ENCODE data around the gene ERC1.
"Not testable (repeated sequence)": the region's sequence is repeated elsewhere in the genome, so short reads cannot be mapped to it uniquely, and the experiment has no call there.

DNA sequence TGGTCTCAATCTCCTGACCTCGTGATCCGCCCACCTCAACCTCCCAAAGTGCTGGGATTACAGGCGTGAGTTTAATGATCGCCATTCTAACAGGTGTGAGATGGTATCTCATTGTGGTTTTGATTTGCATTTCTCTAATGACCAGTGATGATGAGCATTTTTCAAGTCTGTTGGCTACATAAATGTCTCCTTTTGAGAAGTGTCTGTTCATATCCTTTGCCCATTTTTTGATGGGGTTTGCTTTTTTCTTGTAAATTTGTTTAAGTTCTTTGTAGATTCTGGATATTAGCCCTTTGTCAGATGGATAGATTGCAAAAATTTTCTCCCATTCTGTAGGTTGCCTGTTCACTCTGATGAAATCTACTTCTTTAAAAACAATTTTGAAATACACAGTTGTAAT is 264.8 kb downstream of the ERC1 start:
- TF ChIP-seq, protein P1, sequence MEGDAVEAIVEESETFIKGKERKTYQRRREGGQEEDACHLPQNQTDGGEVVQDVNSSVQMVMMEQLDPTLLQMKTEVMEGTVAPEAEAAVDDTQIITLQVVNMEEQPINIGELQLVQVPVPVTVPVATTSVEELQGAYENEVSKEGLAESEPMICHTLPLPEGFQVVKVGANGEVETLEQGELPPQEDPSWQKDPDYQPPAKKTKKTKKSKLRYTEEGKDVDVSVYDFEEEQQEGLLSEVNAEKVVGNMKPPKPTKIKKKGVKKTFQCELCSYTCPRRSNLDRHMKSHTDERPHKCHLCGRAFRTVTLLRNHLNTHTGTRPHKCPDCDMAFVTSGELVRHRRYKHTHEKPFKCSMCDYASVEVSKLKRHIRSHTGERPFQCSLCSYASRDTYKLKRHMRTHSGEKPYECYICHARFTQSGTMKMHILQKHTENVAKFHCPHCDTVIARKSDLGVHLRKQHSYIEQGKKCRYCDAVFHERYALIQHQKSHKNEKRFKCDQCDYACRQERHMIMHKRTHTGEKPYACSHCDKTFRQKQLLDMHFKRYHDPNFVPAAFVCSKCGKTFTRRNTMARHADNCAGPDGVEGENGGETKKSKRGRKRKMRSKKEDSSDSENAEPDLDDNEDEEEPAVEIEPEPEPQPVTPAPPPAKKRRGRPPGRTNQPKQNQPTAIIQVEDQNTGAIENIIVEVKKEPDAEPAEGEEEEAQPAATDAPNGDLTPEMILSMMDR (tag by site-specific recombination; IDR thresholded peaks at IDR 0.05), result not testable (repeated sequence)
- TF ChIP-seq, protein P2, sequence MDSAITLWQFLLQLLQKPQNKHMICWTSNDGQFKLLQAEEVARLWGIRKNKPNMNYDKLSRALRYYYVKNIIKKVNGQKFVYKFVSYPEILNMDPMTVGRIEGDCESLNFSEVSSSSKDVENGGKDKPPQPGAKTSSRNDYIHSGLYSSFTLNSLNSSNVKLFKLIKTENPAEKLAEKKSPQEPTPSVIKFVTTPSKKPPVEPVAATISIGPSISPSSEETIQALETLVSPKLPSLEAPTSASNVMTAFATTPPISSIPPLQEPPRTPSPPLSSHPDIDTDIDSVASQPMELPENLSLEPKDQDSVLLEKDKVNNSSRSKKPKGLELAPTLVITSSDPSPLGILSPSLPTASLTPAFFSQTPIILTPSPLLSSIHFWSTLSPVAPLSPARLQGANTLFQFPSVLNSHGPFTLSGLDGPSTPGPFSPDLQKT (IDR thresholded peaks at IDR 0.05; ENCODE audit: borderline replicate concordance, low read depth, low read length), result not testable (repeated sequence)
- TF ChIP-seq, protein P3, sequence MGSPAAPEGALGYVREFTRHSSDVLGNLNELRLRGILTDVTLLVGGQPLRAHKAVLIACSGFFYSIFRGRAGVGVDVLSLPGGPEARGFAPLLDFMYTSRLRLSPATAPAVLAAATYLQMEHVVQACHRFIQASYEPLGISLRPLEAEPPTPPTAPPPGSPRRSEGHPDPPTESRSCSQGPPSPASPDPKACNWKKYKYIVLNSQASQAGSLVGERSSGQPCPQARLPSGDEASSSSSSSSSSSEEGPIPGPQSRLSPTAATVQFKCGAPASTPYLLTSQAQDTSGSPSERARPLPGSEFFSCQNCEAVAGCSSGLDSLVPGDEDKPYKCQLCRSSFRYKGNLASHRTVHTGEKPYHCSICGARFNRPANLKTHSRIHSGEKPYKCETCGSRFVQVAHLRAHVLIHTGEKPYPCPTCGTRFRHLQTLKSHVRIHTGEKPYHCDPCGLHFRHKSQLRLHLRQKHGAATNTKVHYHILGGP (tag by site-specific recombination; IDR thresholded peaks at IDR 0.05), result not testable (repeated sequence)
- TF ChIP-seq YY1 (tag by site-specific recombination; IDR thresholded peaks at IDR 0.05); ZNF560 (tag by site-specific recombination; IDR thresholded peaks at IDR 0.05; ENCODE audit: borderline replicate concordance); SETDB1 (IDR thresholded peaks at IDR 0.05; ENCODE audit: insufficient read length, low read length); ZNF777 (tag by site-specific recombination; IDR thresholded peaks at IDR 0.05; ENCODE audit: borderline replicate concordance); ZSCAN16 (tag by site-specific recombination; IDR thresholded peaks at IDR 0.05); ZBTB21 (tag by site-specific recombination; IDR thresholded peaks at IDR 0.05): not testable (repeated sequence)
- TF ChIP-seq, protein P4, sequence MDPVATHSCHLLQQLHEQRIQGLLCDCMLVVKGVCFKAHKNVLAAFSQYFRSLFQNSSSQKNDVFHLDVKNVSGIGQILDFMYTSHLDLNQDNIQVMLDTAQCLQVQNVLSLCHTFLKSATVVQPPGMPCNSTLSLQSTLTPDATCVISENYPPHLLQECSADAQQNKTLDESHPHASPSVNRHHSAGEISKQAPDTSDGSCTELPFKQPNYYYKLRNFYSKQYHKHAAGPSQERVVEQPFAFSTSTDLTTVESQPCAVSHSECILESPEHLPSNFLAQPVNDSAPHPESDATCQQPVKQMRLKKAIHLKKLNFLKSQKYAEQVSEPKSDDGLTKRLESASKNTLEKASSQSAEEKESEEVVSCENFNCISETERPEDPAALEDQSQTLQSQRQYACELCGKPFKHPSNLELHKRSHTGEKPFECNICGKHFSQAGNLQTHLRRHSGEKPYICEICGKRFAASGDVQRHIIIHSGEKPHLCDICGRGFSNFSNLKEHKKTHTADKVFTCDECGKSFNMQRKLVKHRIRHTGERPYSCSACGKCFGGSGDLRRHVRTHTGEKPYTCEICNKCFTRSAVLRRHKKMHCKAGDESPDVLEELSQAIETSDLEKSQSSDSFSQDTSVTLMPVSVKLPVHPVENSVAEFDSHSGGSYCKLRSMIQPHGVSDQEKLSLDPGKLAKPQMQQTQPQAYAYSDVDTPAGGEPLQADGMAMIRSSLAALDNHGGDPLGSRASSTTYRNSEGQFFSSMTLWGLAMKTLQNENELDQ (tag by site-specific recombination; IDR thresholded peaks at IDR 0.05; ENCODE audit: low read depth), result not testable (repeated sequence)
